Retina (tissue), 1 donor: ENCODE measurements around the gene DGCR2.
"Not testable (repeated sequence)": the region's sequence is repeated elsewhere in the genome, so short reads cannot be mapped to it uniquely, and the experiment has no call there.

Source experiments
- DNase-seq: peaks from one replicate; pipeline ENCODE4 v3.0.0-alpha.2; 2016

The DGCR2 gene, protein sequence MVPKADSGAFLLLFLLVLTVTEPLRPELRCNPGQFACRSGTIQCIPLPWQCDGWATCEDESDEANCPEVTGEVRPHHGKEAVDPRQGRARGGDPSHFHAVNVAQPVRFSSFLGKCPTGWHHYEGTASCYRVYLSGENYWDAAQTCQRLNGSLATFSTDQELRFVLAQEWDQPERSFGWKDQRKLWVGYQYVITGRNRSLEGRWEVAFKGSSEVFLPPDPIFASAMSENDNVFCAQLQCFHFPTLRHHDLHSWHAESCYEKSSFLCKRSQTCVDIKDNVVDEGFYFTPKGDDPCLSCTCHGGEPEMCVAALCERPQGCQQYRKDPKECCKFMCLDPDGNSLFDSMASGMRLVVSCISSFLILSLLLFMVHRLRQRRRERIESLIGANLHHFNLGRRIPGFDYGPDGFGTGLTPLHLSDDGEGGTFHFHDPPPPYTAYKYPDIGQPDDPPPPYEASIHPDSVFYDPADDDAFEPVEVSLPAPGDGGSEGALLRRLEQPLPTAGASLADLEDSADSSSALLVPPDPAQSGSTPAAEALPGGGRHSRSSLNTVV

DNA sequence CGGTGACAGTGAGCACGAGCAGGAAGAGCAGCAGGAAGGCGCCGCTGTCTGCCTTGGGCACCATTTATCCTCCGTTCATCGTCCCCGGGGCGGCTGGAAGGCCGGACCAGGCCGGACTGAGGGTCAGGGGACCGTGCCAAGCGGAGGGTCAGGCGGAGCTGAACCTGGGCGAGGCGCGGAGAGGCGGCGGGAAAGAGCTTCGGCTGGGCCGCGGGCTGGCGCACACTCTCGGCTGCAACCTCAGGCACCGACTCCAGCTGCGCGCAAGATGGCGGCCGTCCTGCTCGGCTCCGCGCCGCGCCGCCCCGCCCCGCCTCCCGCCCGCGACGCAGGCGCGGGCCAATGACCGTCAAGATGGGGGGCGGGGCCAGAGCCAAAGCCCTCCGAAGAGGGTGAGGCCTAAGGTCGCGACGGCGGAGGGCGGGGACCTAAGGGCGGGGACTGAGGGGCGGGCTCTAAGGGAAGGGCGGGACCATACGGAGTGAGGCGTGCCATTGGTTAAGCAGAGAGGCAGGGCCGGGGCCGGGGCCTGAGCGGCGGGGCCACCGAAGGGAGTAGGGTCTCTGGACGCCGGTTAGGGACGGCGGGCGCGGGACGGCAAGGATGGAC, at the start of gene DGCR2:
TSS of gene DGCR2 (minus strand) at position 270 of the 609 bp plus-strand sequence. CDS start at position 64, 206 bp downstream.
- DNase-seq, result peak; percentile 92

DNA sequence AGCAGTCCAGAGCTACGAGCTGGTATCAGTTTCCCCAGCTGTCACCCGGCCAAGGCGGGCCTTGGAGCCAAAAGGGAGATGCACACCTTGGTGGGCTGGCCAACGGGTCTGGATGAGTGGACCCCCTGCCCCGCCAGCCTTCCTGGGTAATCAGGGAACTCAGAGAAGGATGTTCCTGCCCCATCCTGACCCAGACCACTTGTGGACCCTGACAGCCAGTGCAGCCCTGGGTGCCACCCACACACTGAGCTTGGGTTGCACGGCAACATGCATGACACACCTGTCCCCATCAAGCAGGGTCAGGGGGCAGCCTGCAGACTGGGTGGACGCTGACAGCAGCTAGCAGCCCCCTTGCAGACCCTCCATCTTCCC, 47.7 kb upstream of the DGCR2 start:
- no peak for DNase-seq

DNA sequence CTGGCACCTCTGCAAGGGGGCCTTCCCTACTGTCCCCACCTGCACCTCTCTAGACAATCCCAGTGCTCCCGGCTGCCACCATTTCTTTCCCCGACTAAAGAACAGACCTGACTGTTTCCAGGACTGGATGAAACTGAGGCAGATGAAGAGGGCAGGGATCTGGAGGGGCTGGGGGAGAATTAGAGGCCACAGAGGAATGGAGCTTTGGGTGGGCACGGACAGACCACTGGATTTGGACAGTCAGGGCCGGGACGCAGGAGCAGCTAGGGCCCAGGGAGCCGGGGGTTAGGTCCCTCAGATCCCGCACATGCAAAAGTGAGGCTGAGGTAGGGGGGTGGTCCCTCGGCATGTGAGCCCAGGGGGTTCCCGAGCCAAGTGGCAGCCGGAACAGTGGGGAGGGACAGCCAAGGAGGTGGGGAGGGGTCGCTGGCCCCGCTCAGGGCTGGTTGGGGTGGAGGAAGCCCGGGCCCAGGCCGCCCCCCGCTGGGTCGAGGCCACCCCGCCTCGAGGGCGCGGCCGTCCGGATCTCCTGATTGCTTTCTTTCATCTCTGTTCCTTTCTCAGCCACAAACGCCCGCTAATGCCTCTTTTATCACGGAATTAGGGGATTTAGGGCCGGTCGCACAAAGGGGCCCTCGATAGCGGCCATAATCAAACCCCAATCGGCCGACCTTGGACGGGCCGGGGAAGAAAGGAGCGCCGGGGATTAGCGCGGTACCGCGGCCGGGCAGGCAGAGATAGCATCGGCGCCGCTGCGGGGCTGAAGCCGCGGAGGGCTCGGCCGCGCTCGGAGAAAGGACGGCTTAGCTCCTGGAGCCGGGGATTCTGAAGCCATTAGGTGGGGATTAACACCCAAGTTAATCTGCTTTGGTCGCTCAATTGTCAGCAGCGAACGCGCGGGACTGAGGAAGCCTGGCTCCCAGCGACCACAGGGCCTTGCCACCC, 47.1 kb upstream of the DGCR2 start:
- DNase-seq, result peak; percentile 52

DNA sequence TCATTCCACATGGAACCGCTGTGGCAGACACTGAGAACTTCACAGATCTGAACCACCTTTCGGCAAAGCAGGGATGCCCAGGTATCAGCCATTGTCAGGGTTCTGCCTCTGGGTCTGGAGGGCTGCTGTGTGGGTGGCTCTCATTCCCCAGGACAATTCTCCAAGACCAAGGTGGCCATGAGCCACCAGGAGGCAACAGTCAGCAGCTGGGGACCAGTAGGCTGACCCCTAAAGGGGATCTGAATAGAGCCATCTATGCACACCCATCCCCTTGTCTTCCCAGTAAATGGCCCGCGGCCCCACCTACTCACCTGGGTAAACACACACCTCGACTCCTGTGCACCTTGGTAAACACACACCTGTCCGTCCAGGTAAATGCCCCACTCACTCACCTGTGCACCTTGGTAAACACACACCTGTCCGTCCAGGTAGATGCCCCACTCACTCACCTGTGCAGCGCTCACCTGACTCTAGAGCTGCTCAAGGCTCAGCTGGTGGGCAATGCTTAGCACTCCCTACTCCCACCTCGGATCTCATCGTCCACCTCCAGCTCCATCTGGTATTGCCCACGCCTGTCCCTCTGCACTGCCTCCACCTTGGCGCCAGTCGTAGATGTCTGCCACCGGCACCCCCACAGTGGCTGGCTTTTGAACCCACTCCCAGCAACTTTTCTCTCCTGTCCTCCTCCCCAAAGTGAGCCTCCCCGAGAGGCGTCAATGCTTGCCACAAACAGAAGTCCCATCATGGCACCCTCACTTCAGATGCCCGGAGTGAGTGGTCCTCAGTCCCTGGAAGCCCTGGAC, 46.1 kb upstream of the DGCR2 start:
- no peak for DNase-seq

DNA sequence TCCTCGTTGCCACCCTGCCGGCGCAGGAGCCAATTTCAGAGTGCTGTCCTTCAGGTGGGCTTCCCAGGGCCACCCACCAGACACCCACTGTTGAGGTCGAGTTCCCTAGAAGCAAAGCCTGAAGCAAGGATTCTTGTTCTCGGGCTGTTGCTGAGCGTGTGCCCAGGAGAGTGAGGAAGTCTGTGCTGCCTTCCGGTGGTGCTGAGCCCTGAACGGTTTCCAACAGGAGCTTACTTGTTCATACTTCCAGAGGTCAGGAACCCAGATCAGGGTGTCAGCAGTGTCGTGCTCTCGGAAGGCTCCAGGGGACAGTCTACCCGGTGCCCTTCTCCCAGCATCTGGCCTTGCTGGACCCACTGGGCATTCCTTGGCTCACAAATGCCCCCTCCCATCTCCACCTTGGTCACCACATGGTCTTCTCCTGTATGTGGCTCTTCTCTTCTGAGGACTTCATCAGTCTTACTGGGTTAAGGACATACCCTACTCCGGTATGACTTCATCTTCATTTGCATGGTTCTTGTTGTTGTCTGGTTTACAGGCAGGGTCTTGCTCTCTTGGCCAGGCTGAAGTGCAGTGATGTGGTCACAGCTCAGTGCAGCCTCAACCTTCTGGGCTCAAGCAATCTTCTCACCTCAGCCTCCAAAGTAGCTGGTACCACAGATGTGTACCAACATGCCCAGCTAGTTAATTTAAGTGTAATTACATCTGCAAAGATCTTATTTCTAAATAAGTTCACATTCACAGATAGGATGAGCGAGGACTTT, 45.1 kb upstream of the DGCR2 start:
- no peak for DNase-seq

DNA sequence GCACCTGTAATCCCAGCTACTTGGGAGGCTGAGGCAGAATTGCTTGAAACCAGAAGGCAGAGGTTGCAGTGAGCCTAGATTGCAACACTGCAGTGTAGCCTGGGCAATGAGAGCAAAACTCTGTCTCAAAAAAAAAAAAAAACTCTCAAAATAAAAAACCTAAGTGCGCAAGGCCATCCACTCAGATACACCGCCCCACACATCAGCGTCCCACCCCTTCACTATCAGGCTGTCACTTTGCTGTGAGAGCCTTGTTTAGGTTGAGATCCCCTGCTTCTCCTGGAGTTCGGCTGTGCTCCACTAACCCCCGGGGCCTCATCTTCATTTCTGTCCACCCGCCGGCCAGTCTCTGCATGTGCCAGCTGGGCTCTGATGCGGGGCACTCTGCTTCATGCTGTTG, 44.2 kb upstream of the DGCR2 start:
- DNase-seq, result no peak

DNA sequence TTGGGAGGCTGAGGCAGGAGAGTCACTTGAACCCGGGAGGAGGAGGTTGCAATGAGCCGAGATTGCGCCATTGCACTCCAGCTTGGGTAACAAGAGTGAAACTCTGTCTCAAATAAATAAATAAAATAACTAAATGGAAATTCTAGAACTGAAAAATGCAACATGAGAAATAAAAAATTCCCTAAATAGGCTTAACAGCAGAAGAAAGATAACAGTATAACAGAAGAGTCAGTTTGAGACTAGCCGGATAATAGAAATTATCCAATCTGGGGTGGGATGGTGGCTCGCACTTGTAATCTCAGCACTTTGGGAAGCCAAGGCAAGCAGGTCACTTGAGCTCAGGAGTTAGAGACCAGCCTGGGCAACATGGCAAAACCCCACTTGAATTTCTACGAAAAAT, 42.2 kb upstream of the DGCR2 start:
- DNase-seq, result no peak

DNA sequence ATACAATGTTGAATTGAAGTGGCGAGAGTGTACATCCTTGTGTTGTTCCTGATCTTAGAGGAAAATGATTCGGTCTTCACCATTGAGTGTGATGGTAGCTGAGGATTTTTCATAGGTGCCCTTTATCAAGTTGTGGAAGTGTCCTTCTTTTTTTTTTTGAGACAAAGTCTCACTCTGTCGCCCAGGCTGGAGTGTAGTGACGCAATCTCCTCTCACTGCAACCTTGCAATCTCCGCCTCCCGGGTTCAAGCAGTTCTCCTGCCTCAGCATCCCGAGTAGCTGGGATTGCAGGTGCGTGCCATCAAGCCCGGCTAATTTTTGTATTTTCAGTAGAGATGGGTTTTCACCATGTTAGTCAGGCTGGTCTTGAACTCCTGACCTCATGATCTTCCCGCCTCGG, 36.4 kb upstream of the DGCR2 start:
- not testable (repeated sequence) for DNase-seq

DNA sequence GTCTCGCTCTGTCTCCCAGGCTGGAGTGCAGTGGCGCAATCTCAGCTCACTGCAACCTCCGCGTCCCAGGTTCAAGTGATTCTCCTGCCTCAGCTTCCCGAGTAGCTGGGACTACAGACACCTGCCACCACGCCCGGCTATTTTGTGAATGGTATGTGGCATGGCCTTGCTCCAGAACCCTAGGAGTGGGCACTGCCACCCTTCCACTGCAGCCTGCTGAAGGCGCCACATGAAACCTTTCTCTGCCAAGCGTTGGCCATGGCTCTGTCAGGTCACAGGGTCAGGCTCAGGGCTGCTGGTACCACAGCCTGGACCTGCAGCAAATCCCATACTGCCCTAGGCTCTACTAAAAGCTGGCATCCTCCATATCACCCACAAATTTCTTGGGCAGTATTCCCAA, 33.9 kb upstream of the DGCR2 start:
- DNase-seq, result not testable (repeated sequence)

DNA sequence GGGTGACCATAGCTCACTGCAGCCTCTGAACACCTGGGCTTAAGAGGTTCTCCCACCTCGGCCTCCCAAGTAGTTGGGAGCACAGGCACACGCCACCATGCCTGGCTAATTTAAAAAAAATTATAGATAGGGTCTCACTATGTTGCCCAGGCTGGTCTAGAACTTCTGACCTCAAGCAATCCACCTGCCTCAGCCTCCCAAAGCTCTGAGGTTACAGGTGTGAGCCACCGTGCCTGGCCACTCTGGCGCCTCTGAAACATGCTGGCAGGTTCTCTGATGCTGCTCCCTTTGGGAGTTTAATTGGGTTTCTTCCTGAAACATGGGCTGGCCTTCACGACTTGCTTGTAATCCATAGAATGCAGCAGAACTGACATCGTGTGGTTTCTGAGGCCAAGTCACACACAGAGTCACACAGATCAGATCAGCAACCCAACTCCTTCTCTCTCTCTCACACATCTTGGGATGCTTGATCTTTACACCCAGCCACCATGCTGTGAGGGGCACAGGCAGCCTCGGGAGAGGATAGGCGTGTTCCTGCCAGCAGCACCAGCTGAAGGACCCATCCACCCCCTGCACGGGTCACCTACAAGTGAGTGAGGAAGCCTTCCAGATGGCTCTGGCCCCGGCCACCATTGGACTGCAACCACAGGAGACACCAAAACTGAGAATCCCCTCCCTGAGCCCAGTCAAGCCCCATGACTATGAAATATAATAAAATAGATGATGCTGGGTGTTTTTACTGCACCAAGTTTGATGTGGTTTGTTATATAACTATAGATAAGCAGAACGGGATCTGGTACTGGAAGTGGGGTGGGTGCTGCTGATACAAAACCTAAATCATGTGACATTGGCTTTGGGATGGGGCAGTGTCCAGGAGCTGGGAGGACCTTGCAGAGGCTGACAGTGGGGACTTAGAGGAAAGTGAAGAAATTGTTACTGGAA, 31.0 kb upstream of the DGCR2 start:
- no peak for DNase-seq

DNA sequence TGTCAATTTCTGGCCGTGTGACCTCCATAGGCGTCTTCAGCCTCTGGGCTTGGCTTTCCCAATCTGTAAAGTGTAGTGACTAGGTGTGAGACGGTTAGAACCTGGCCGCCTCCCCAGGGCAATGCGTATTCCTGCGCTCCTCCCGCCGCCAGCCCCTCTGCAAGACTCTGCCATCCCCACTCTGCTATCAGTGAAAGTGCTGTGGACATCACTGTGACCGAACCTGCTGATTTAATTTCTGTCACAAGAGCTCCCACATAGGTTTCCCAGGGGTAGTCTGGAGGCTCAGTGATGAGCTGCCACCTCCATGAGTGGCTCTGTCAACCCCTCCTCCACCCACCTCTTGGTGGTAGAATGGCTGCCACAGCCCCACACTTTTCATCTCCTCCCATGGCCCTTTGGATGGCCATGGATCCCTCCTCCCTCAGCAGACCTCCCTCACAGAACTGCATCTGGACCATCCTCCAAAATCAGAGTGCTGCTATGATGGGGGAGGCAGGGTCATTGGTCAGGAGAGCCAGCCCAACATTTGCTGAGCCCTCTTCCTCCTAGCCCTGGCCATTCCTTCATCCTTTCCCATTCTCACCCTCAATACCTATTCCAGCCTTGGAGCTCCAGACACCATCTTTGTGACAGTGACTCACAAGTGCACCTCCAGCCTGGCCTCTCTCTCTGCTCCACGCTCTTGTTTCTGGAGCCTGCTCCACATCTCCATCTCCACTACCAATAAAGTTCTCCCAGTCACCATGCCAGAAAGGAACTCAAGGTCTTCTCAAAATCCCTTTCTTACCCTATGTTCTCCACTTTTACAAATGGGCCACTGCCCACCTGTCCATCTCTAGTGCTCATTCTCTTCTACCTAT, 29.3 kb upstream of the DGCR2 start:
- no peak for DNase-seq

DNA sequence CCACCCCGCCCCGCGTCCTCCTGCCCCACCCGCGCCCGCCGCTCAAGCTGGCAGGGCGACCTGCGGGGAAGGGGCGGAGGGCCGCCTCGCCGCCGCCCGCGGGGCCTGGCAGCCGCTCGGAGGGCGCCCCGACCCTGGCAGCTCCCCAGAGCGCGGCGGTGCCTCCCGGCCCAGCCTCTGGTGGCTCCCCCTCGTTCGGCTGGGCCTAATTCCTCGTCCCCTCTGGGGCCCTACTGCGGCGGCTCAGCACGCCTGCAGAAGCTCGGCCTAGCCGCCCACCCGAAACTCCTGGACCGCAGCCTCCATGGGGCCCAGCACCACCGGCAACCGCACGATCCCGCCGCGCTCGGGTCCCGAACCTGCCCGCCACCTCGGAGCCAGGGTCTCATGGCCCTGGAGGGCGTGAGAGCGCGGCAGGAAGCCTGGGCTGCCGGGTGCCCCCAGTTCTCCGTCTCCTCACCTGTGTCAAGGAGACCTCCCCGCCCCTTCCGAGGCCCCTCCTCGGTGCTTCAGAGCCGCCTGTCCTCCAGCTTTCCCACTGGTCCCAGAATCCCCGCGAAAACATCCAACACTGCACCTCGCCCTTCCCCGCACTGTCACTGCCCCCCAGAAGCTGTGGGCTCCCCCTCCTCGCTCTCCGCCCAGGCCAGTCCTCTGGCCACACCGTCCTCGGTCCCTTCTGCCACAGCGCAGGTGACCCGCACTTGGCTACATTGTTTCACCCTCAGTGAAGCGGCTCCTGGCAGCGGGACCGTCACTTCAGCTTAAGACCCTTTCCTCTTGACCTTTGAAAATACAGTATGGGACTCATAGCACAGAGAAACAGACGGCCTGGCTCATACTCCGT, 28.5 kb upstream of the DGCR2 start:
- DNase-seq, result no peak

DNA sequence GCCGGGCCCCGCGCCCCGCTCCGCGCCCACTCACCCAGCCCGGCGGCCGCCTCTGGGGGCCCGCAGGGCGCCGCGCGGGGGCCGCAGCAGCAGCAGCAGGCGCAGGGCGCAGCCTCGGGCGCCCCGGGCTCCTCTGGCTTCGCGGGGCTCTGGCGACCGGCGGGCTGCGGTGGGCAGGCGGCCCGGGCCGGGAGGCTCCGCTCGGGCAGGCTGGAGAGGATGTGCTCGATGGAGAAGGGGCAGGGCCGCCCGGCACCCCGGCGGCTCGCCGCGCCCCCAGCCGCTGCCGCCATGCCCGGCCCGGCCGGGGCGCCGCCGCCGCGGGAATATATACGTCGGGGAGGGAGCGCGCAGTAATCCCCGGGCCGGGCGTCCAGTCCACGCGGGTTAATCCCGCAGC, 27.8 kb upstream of the DGCR2 start, which contains the start of gene GSC2:
TSS of gene GSC2 (minus strand) at position 302 of the 400 bp plus-strand sequence. CDS start at position 293, 9 bp downstream.
- no peak for DNase-seq

DNA sequence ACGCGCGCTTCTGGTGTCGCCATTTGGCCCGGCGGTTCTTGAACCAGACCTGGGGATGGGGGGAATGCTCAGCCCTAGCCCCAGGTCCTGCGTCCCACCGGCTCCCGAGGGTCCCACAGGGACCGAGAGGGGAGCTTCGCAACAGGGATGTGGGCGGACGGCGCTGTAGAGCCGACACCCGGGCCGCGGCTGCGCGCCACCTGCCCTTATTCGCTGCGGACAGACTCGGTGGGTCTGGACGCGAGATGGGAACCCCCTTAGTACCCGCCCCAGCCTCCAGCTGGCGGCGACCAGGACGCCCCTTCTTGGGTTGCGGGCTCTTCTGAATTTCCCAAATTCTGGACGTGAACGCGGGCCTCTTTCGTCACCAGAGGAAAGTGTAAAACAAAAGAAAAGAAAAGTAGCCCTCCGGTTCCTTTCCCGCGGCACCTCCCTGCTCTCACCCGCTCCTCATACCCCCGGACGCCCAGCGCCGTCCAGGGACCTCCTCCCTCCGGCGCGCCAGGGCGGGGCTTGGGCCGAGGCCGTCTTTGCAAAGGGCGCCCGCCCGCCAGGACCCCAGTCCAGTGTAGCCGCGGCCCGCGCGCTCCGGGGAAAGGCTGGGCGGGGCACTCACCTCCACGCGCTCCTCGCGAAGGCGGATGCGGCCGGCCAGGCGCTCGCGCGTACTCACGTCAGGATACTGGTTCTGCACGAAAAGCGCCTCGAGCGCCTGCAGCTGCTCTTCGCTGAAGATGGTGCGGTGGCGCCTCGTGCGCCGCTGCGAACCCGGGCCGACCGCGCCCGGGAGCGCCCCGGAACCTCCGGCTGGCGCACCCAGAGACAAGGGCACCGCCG, 27.1 kb upstream of the DGCR2 start:
- peak; percentile 54 for DNase-seq

DNA sequence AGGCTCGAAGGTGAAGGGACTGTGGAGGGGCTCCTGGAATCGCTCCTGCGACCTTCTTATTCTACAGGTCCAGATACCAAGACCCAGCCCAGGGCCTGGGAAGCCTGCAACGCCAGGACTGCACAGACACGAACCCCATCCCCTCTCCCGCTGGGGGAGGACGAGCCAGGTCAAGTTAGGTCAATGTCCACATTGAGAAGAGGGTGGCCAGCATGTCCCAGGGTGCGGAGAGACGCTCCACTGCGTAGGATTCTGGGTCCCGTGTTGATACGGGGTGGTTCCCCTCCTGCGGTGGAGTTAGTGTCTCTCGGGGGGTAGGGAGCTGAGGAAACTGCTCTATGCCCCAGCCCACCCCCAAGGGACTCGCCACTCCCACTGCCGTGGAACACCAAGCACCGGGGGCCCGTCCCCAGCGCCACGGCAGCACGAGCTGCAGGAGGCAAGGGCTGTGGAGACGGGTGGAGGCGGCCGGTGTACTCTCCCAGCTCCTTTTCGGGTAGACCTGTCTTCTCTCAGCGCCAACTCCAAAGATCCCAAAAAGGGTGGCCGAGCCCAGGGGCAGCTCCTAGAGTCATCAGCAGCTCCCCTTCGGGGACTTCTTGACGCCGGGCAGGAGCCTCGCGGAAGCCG, 26.3 kb upstream of the DGCR2 start:
- no peak for DNase-seq

DNA sequence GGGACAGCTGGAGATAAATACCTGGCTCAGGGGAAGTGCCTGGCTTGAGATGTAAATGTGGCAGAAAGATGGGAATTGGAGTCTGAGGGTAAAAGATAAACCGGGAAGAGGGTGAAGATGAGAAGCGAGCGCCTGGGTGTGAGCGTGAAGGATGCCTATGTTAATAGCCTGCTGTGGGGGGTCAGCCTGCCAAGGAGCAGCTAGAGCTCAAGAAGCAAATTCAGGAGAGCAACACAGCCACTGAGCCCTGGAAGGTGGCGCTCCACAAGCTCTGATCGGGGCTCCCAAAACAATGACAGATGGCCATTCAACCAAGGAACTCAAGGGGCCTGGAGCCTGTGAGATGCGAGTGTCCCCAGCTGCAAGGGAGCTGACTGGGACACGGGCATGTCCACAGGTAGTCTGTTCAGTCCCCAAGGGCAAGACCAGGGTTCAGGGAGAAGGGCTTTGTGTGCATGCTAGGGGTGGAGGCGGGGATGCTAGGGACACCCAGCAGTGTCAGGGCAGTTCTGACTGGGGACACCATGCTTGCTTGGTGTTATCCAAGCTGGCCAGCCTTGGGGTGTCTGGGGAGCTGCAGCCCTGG, 25.1 kb upstream of the DGCR2 start:
- no peak for DNase-seq
